HEK293T (cell line): ENCODE data around the gene HBZ.
"Not testable (repeated sequence)": the region's sequence is repeated elsewhere in the genome, so short reads cannot be mapped to it uniquely, and the experiment has no call there.

Experiments used
- CTCF ChIA-PET: fragments of 350-600 bp; formaldehyde crosslinking; extraction: SDS; loops from one replicate; lab custom pipeline; 2021; ENCODE audit warnings: antibody characterized with exemption, inconsistent platforms; lab: Yijun Ruan, JAX
- POLR2A ChIA-PET: fragments of 350-600 bp; formaldehyde crosslinking; extraction: SDS; loops from one replicate; lab custom pipeline; 2020; ENCODE audit warnings: antibody characterized with exemption, inconsistent platforms; lab: Yijun Ruan, JAX
- DNase-seq: peaks from one replicate; pipeline ENCODE4 v3.0.0; 2012; ENCODE audit warnings: mixed read lengths; ENCODE audit errors: extremely low spot score
- ARNT ChIP-seq: fragments of 450-650 bp; IDR thresholded peaks from 2 replicates; pipeline ENCODE4 v1.6.1; 2017; ENCODE audit warnings: mild to moderate bottlenecking
- BHLHE40 ChIP-seq: fragments of 450-650 bp; IDR thresholded peaks from 2 replicates; pipeline ENCODE4 v1.6.1; 2016; ENCODE audit warnings: mild to moderate bottlenecking, moderate library complexity, borderline replicate concordance
- CTBP1 ChIP-seq: fragments of 450-650 bp; IDR thresholded peaks from 2 replicates; pipeline ENCODE4 v1.6.1; 2016; ENCODE audit warnings: borderline replicate concordance
- ELF4 ChIP-seq: fragments of 450-650 bp; IDR thresholded peaks from 2 replicates; pipeline ENCODE4 v1.6.1; 2017; ENCODE audit warnings: antibody characterized with exemption
- FOXA1 ChIP-seq: fragments of 450-650 bp; IDR thresholded peaks from 2 replicates; pipeline ENCODE4 v1.6.1; 2016; ENCODE audit warnings: mild to moderate bottlenecking
- FOXK2 ChIP-seq: fragments of 450-650 bp; IDR thresholded peaks from 2 replicates; pipeline ENCODE4 v1.6.1; 2016; ENCODE audit warnings: mild to moderate bottlenecking
- FOXM1 ChIP-seq: fragments of 450-650 bp; IDR thresholded peaks from 2 replicates; pipeline ENCODE4 v1.6.1; 2017; ENCODE audit warnings: mild to moderate bottlenecking, borderline replicate concordance
- HDGF ChIP-seq: fragments of 450-650 bp; IDR thresholded peaks from 2 replicates; pipeline ENCODE4 v1.6.1; 2017; ENCODE audit warnings: antibody characterized with exemption, borderline replicate concordance
- L3MBTL2 ChIP-seq: fragments of 450-650 bp; conservative IDR thresholded peaks from 2 replicates; pipeline ENCODE4 v1.6.1; 2016; ENCODE audit warnings: mild to moderate bottlenecking
- LEF1 ChIP-seq: fragments of 450-650 bp; IDR thresholded peaks from 2 replicates; pipeline ENCODE4 v1.6.1; 2017; ENCODE audit warnings: mild to moderate bottlenecking, borderline replicate concordance
- NFRKB ChIP-seq: fragments of 450-650 bp; IDR thresholded peaks from 2 replicates; pipeline ENCODE4 v1.6.1; 2016; ENCODE audit warnings: mild to moderate bottlenecking, moderate library complexity
- SP1 ChIP-seq: fragments of 450-650 bp; IDR thresholded peaks from 2 replicates; pipeline ENCODE4 v1.6.1; 2017
- SUZ12 ChIP-seq: fragments of 450-650 bp; IDR thresholded peaks from 2 replicates; pipeline ENCODE4 v1.6.1; 2016; ENCODE audit warnings: mild to moderate bottlenecking
- TARDBP ChIP-seq: fragments of 450-650 bp; IDR thresholded peaks from 2 replicates; pipeline ENCODE4 v1.6.1; 2016
- ZNF384 ChIP-seq: fragments of 450-650 bp; IDR thresholded peaks from 2 replicates; pipeline ENCODE4 v1.6.1; 2016
- TF ChIP-seq, protein P1 (sequence below): fragments of 450-650 bp; IDR thresholded peaks from 2 replicates; pipeline ENCODE4 v1.6.1; 2016

HBZ gene

GRCh38 chr16:191831-192230 is 39.4 kb downstream of the HBZ start:
- TF ChIP-seq CTBP1 (no peak), BHLHE40 (no peak), SUZ12 (no peak), ZNF384 (no peak), ARNT (no peak), ELF4 (no peak), NFRKB (no peak), LEF1 (no peak), FOXA1 (no peak), FOXM1 (no peak), HDGF (no peak)
- POLR2A ChIA-PET = no interaction called here
- CTCF ChIA-PET = interaction anchor here (0.8 kb wide), 1 partner anchor 10 kb away, joined by 7 read pairs; no protein-coding TSS in a partner anchor
- DNase-seq = no peak

GRCh38 chr16:192686-193085 is 40.2 kb downstream of the HBZ start:
- DNase-seq = no peak
- ChIA-PET CTCF (no interaction called here), POLR2A (no interaction called here)
- TF ChIP-seq HDGF (no peak), CTBP1 (no peak), LEF1 (no peak), ZNF384 (no peak), ARNT (no peak), NFRKB (no peak), FOXM1 (no peak), FOXK2 (no peak), SP1 (no peak), SUZ12 (no peak), BHLHE40 (no peak), FOXA1 (no peak), L3MBTL2 (no peak)
- TF ChIP-seq, protein P1, sequence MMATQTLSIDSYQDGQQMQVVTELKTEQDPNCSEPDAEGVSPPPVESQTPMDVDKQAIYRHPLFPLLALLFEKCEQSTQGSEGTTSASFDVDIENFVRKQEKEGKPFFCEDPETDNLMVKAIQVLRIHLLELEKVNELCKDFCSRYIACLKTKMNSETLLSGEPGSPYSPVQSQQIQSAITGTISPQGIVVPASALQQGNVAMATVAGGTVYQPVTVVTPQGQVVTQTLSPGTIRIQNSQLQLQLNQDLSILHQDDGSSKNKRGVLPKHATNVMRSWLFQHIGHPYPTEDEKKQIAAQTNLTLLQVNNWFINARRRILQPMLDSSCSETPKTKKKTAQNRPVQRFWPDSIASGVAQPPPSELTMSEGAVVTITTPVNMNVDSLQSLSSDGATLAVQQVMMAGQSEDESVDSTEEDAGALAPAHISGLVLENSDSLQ = no peak

DNA sequence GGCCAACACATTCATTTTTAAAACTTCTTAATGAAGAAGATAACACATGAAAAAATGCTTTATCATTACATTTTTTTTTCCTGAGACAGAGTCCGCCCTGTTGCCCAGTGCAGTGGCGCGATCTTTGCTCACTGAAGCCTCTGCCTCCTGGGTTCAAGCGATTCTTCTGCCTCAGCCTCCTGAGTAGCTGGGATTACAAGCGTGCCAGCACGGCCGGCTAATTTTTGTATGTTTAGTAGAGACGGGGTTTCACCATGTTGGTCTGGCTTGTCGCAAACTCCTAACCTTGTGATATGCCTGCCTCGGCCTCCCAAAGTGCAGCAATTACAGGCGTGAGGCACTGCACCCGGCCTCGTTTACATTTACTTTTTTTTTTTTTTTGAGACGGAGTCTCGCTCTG is 41.0 kb downstream of the HBZ start:
- TF ChIP-seq ARNT = no peak
- TF ChIP-seq HDGF = no peak
- no peak for TF ChIP-seq ELF4
- no peak for TF ChIP-seq SP1
- TF ChIP-seq SUZ12 = no peak
- TF ChIP-seq LEF1 = no peak
- no peak for TF ChIP-seq BHLHE40
- ChIA-PET CTCF (no interaction called here), POLR2A (no interaction called here)
- DNase-seq = no peak

DNA sequence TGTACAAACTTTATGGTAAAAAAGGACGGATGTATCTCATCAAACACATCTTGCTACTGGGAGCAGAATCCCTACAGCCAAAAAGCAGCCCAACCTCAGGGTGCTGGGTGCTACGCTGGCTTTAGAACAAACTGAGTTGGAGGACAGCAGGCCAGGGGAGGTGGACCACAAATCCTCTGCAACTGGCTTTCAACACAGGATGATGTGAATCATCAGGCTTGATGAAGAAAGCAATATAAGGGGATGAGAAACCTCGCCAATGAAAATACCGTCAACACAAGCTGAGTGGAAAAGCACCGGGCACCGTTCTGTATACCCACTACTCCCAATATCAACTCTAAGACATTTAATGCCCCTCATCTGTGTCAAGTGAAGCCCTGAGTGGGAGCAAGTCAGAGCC is 42.1 kb downstream of the HBZ start:
- no peak for TF ChIP-seq HDGF
- no peak for TF ChIP-seq ZNF384
- no peak for TF ChIP-seq FOXA1
- CTCF ChIA-PET = no interaction called here
- DNase-seq = no peak
- POLR2A ChIA-PET = no interaction called here

DNA sequence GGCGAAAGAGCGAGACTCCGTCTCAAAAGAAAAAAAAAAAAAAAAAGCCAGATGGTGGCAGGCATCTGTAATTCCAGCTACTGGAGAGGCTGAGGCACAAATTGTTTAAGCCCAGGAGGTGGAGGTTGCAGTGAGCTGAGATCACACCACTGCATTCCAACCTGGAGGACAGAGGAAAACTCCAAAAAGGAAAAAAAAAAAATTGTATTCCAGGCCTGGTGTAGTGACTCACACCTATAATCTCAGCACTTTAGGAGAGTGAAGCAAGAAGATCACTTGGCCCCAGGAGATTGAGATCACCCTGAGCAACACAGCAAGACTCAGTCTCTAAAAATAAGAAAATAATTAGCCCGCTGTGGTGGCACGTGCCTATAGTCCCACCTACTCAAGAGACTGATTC is 47.9 kb downstream of the HBZ start:
- ChIA-PET POLR2A (no interaction called here), CTCF (no interaction called here)
- TF ChIP-seq NFRKB (no peak), SP1 (no peak), CTBP1 (no peak), L3MBTL2 (no peak), ZNF384 (no peak), TARDBP (no peak), LEF1 (no peak), ARNT (no peak), FOXK2 (no peak), FOXM1 (no peak)
- TF ChIP-seq, protein P1 = no peak
- no peak for DNase-seq

- TF ChIP-seq NFRKB = no peak
- POLR2A ChIA-PET = no interaction called here
- no peak for DNase-seq
- CTCF ChIA-PET = no interaction called here
Observed at GRCh38 chr16:203246-203645, 50.8 kb downstream of the HBZ start.

- DNase-seq, CTCF ChIA-PET, POLR2A ChIA-PET: not testable (repeated sequence)
Observed at GRCh38 chr16:204046-204445, 51.6 kb downstream of the HBZ start.
